Small intestine (tissue), 7 donors: ENCODE results near the gene SCG2. TPM values are rescaled to one million over a fixed set of nuclear protein-coding genes. Genes with fewer than 3 reads are reported as not detected.

Source experiments
- DNase-seq, 2 donors: peaks; one replicate each; pipeline versions ENCODE4 v3.0.0 to v3.0.0-alpha.2; 2013
- FAIRE-seq: peaks from 2 replicates; lab custom pipeline; 2012; peaks lifted over from hg19 to GRCh38; lab: Jason Lieb, UNC
- H3K27ac ChIP-seq, 3 donors: one replicate each; pipeline ENCODE4 v1.5.1; 2013; ENCODE audit warnings: low read length in 2 of 3, mild to moderate bottlenecking in 2 of 3, control low read depth in 1 of 3, inconsistent platforms in 1 of 3, low read depth in 1 of 3, moderate library complexity in 1 of 3
- H3K27me3 ChIP-seq, 3 donors: one replicate each; pipeline ENCODE4 v1.6.1; 2013; ENCODE audit warnings: low read length in 3 of 3, inconsistent platforms in 1 of 3; ENCODE audit not compliant: control insufficient read depth in 3 of 3, insufficient read depth in 3 of 3
- H3K36me3 ChIP-seq, 3 donors: one replicate each; pipeline ENCODE4 v1.6.1; 2013; ENCODE audit warnings: low read length in 3 of 3, inconsistent platforms in 1 of 3, low read depth in 1 of 3, mild to moderate bottlenecking in 1 of 3, moderate library complexity in 1 of 3; ENCODE audit not compliant: control insufficient read depth in 3 of 3, insufficient read depth in 2 of 3
- H3K4me1 ChIP-seq, 3 donors: one replicate each; pipeline ENCODE4 v1.6.1; 2013; ENCODE audit warnings: low read length in 2 of 3, inconsistent platforms in 1 of 3, low read depth in 1 of 3, mild to moderate bottlenecking in 1 of 3, moderate library complexity in 1 of 3; ENCODE audit not compliant: control insufficient read depth in 3 of 3, insufficient read depth in 2 of 3
- H3K4me3 ChIP-seq, 3 donors: one replicate each; pipeline ENCODE4 v1.5.1; 2013; ENCODE audit warnings: low read length in 3 of 3, control low read depth in 1 of 3, inconsistent platforms in 1 of 3, low read depth in 1 of 3, mild to moderate bottlenecking in 1 of 3, moderate library complexity in 1 of 3
- H3K9me3 ChIP-seq, 2 donors: one replicate each; pipeline ENCODE4 v1.6.1; 2013; ENCODE audit warnings: low read depth in 1 of 2, low read length in 1 of 2; ENCODE audit not compliant: control insufficient read depth in 2 of 2, insufficient read depth in 1 of 2
- WGBS, 3 donors: extraction: QIAGEN DNeasy Blood & Tissue Kit; methylation state at CpG; one replicate each; pipeline ENCODE4 v1.1.7; 2013; 5-methylcytosine and 5-hydroxymethylcytosine counted together
- polyA plus RNA-seq, 4 donors: library from polyadenylated mRNA; stranded (reverse) in 3 of 4; unstranded in 1 of 4; fragments of 200-250 nt in 3 of 4; fragments of 120-200 nt in 1 of 4; gene quantifications; one replicate each; pipeline versions ENCODE4 v1.2.1 to v1.2.3, GENCODE V29; 2013
- donor health status: healthy with polysubstance abuse.
- donor health status: control.
- donor health status: control.
- donor health status: Bipolar disorder and iron deficiency.
- donor health status: healthy.

Gene SCG2
- polyA plus RNA-seq, 4 donors, result 1.4 to 40.2 (median 10.2) TPM

DNA sequence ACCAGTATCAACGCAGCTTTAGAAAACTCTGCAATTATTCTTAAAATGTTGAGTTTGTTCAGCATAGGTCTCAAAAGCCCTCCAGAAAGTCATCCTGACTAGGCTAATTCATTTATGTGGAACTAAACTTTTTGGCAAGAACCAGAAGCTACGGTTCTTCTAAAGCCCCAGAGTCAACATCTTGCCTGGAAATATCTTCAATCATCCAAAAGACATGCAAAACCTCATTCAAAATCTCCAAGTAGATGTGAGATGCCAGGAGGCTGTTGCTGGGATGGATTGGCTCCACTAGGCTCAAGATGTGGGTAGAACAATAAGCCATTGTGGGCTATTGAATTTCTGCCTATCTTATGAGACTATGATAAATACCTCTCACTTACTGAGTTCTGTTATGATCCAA is 2.1 kb upstream of the SCG2 start:
- H3K36me3 ChIP-seq, result no peaks in the 10 kb centered on the region
- 66 to 78% (median 76%) methylated on average over 2 of the region's 2 CpGs for WGBS, 3 donors
- no peak overlapping the region for H3K27ac ChIP-seq
- no peaks in the 10 kb centered on the region for H3K27me3 ChIP-seq
- H3K9me3 ChIP-seq, result no peaks in the 10 kb centered on the region
- H3K4me1 ChIP-seq, result no peaks in the 10 kb centered on the region
- no peak for FAIRE-seq
- no peak overlapping the region for H3K4me3 ChIP-seq
- DNase-seq, result no peak

- DNase-seq (no peak), FAIRE-seq (no peak)
- Histone ChIP-seq H3K4me1 (no peaks in the 10 kb centered on the region), H3K9me3 (no peaks in the 10 kb centered on the region), H3K27ac (no peak overlapping the region), H3K27me3 (no peaks in the 10 kb centered on the region), H3K36me3 (no peaks in the 10 kb centered on the region), H3K4me3 (no peak overlapping the region)
- WGBS, 3 donors, result 53 to 85% (median 79%) methylated on average over 2 of the region's 2 CpGs
These were observed 811 bp upstream of the SCG2 start for GRCh38 chr2:223602972-223603371.

- Histone ChIP-seq H3K27me3 (no peaks in the 10 kb centered on the region), H3K27ac (no peak overlapping the region), H3K36me3 (no peaks in the 10 kb centered on the region), H3K4me3 (no peak overlapping the region), H3K4me1 (no peaks in the 10 kb centered on the region), H3K9me3 (no peaks in the 10 kb centered on the region)
- FAIRE-seq (no peak), DNase-seq (no peak)
These were observed 1.1 kb downstream of the SCG2 start for GRCh38 chr2:223601018-223601417.

GRCh38 chr2:223599640-223600380 is 2.4 kb downstream of the SCG2 start:
- Histone ChIP-seq H3K4me3 (no peak overlapping the region), H3K4me1 (no peaks in the 10 kb centered on the region), H3K9me3 (no peaks in the 10 kb centered on the region), H3K27ac (no peak overlapping the region), H3K27me3 (no peaks in the 10 kb centered on the region), H3K36me3 (no peaks in the 10 kb centered on the region)
- DNase-seq (no peak), FAIRE-seq (no peak)
- 61 to 69% (median 65%) methylated on average over 6 of the region's 6 CpGs for WGBS, 3 donors

DNA sequence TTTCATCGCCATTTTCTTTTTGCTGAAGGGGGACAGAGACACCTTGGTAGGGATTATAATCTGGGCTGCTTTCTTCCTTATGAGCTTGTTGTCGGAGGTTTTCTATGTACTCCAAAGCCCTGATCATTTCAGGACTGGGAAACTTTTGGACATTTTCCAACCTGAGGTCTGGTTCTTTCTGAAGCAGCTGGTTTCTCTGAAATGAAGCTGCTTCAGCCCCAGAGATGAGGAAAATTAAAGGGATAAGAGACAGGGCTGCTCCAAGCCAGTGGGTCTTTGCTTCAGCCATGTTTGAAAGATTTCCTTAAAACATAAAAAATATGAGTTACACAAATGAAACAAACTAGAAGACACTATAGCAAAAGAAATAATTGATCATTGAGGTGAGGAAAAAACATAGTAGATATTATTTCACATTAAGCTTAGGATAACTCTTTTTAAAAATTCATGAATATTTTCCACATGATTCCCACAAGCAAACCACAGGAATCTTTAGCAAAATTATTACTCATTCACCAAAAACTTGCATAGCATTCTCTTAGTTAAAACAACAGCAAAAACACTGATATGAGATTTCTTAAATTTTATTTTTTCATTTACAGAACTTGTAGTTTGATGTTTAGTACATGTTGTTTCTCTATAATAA is 3.0 kb downstream of the SCG2 start:
- no peaks in the 10 kb centered on the region for H3K27me3 ChIP-seq
- 79 to 94% (median 82%) methylated on average over 2 of the region's 2 CpGs for WGBS, 3 donors
- no peaks in the 10 kb centered on the region for H3K9me3 ChIP-seq
- H3K4me1 ChIP-seq, result no peaks in the 10 kb centered on the region
- no peak overlapping the region for H3K27ac ChIP-seq
- no peak overlapping the region for H3K4me3 ChIP-seq
- no peaks in the 10 kb centered on the region for H3K36me3 ChIP-seq
- DNase-seq (no peak), FAIRE-seq (peak; percentile 26)

- H3K27ac ChIP-seq, result no peak overlapping the region
- H3K36me3 ChIP-seq, result no peaks in the 10 kb centered on the region
- H3K4me3 ChIP-seq, result no peak overlapping the region
- no peaks in the 10 kb centered on the region for H3K4me1 ChIP-seq
- DNase-seq (no peak), FAIRE-seq (no peak)
- no peaks in the 10 kb centered on the region for H3K27me3 ChIP-seq
- no peaks in the 10 kb centered on the region for H3K9me3 ChIP-seq
These were observed 5.1 kb downstream of the SCG2 start for GRCh38 chr2:223597076-223597475.

DNA sequence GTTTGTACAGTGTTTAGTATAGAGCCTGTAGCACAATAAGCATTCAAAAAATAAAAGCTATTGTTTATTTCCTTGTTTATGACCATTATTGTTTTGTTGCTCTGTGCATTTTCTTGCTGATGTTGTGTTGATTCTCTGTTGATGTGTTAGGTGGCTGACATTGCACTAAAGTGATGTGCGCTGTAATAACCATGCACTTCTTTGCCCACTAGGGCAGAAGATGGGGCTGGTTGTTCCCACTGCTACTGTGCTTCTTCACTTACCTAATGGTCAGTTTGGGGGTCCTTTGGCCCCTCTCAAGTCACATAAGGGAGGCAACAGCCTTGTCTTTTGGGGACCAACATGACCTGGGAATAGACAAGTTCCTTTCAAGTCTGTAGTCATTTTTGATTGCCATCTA is 6.0 kb downstream of the SCG2 start:
- FAIRE-seq, result no peak
- WGBS, 3 donors, result 96 to 100% (median 100%) methylated on average over 1 of the region's 1 CpG
- DNase-seq, result no peak
- H3K9me3 ChIP-seq, result no peaks in the 10 kb centered on the region
- no peaks in the 10 kb centered on the region for H3K36me3 ChIP-seq
- H3K4me3 ChIP-seq, result no peak overlapping the region
- no peaks in the 10 kb centered on the region for H3K4me1 ChIP-seq
- H3K27me3 ChIP-seq, result no peaks in the 10 kb centered on the region
- no peak overlapping the region for H3K27ac ChIP-seq

- no peaks in the 10 kb centered on the region for H3K4me1 ChIP-seq
- H3K36me3 ChIP-seq, result no peaks in the 10 kb centered on the region
- no peaks in the 10 kb centered on the region for H3K27me3 ChIP-seq
- FAIRE-seq, result no peak
- no peaks in the 10 kb centered on the region for H3K9me3 ChIP-seq
- no peak for DNase-seq
- H3K4me3 ChIP-seq, result no peak overlapping the region
- 44 to 62% (median 49%) methylated on average over 4 of the region's 4 CpGs for WGBS, 3 donors
- H3K27ac ChIP-seq, result no peak overlapping the region
These were observed 7.3 kb downstream of the SCG2 start for GRCh38 chr2:223594831-223595230.
